PC-3 (cell line): Measurements from ENCODE around the gene CENPA.

ENCODE experiments used
- CTCF ChIP-seq: fragments of 300-600 bp; sonication (generic); conservative IDR thresholded peaks from 2 replicates; pipeline ENCODE4 v1.5.1; 2017; ENCODE audit warnings: antibody characterized with exemption, low read depth, mild to moderate bottlenecking, low read length
- EZH2 ChIP-seq: fragments of 300-600 bp; sonication (generic); IDR thresholded peaks from one replicate; pipeline ENCODE4 v1.6.1; 2017; ENCODE audit warnings: antibody characterized with exemption, mild to moderate bottlenecking, low read length; ENCODE audit not compliant: unreplicated experiment
- EZH2phosphoT487 ChIP-seq: fragments of 300-600 bp; sonication (generic); IDR thresholded peaks from 2 replicates; pipeline ENCODE4 v1.6.1; 2018; ENCODE audit warnings: mild to moderate bottlenecking, antibody characterized with exemption, low read length, borderline replicate concordance

- TF ChIP-seq CTCF, result no peak
- TF ChIP-seq EZH2, result no peak
- no peak for TF ChIP-seq EZH2phosphoT487
Observed at GRCh38 chr2:26778507-26778906, 7.3 kb upstream of the CENPA start.
